Dermis microvascular lymphatic vessel endothelial cell (primary cell): ENCODE measurements around the gene POU2F1. TPM values are rescaled to one million over a fixed set of nuclear protein-coding genes. Genes with fewer than 3 reads are reported as not detected.
"Not testable (repeated sequence)": the region's sequence is repeated elsewhere in the genome, so short reads cannot be mapped to it uniquely, and the experiment has no call there.

ENCODE experiments used
- DNase-seq, 2 donors: peaks; one replicate each; pipeline versions ENCODE4 v3.0.0 to v3.0.0-alpha.2; 2010; ENCODE audit warnings: low read depth in 2 of 2
- total RNA-seq: library from RNA; depleted of rRNA; stranded (reverse); fragments of >200 nt; gene quantifications from 2 replicates; pipeline ENCODE4 v1.2.1, GENCODE V29; 2014

The POU2F1 gene
- total RNA-seq, 1 donor from 2014 or later, result 4.2 TPM

GRCh38 chr1:167230437-167230836 lies 9.8 kb downstream of the POU2F1 start:
- DNase-seq, result no peak

GRCh38 chr1:167231873-167232450 lies 11.3 kb downstream of the POU2F1 start:
- DNase-seq, result no peak

DNA sequence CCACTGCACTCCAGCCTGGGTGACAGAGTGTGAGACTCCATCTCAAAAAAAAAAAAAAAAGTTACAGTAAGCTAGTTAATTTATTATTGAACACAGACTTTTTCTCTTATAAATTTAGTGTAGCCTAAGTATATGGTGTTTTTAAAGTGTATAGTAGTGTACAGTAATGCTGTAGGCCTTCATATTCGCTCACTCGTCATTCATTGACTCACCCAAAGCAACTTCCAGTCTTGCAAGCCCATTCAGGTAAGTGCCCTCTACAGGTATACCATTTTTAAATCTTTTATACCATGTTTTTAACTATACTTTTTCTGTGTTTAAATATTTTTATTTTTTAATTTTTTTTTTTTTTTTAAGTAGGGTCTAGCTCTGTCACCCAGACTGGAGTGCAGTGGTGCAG lies 12.1 kb downstream of the POU2F1 start:
- no peak for DNase-seq

GRCh38 chr1:167233373-167233772 lies 12.7 kb downstream of the POU2F1 start:
- no peak for DNase-seq

- no peak for DNase-seq
Measured at GRCh38 chr1:167237000-167237399, 16.3 kb downstream of the POU2F1 start.

GRCh38 chr1:167238713-167239112 lies 18.0 kb downstream of the POU2F1 start:
- DNase-seq, result no peak

DNA sequence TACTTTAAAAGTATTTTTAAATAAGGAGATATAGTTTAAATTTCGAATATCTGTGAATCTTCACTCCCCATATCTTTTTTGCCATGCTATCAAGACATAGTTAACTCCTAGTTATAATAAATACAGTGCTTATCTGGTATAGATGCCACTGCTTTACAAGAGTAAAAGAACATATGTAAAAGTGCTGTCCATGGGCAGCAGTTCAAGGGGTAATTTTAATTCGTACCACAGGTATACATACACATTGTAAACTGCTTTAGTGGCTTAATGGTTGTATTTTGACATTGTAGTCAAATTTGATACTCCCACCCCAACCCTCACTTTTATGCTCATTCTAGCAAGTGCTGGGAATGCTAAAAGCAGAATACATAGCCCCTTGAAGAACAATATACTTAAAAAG lies 18.6 kb downstream of the POU2F1 start:
- DNase-seq, result no peak

GRCh38 chr1:167244244-167244643 lies 23.6 kb downstream of the POU2F1 start:
- DNase-seq, result no peak

DNA sequence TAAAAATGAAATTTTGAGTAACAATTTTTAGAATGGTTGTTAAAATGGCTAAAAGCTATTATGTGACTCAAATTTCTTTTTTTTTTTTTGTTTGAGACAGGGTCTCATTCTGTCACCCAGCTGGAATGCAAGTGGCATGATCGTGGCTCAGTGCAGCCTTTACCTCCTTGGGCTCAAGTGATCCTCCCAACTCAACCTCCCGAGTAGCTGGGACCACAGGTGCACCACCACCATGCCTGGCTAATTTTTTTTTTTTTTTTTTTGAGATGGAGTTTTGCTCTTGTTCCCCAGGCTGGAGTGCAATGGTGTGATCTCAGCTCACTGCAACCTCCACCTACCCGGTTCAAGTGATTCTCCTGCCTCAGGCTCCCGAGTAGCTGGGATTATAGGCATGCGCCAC lies 24.5 kb downstream of the POU2F1 start:
- DNase-seq, result not testable (repeated sequence)

DNA sequence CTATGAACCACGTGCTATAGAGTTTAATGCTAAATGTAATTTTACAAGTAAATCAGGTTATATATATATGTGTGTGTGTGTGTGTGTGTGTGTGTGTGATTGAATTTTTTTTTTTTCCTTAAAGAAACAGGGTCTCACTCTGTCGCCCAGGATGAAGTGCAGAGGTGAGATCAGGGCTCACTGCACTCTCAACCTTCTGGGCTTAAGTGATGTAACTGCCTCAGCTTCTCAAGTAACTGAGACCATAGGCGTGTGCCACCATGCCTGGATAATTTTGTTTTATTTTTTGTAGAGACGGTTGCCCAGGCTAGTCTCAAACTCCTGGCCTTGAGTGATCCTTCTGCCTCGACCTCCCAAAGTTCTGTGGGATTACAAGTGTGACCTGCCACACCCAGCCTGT lies 26.3 kb downstream of the POU2F1 start:
- no peak for DNase-seq

- DNase-seq, result no peak
Measured at GRCh38 chr1:167247754-167248153, 27.1 kb downstream of the POU2F1 start.

GRCh38 chr1:167248707-167249642 lies 28.3 kb downstream of the POU2F1 start:
- DNase-seq, result no peak

- DNase-seq, result no peak
Measured at GRCh38 chr1:167249702-167250101, 29.0 kb downstream of the POU2F1 start.

- no peak for DNase-seq
Measured at GRCh38 chr1:167250482-167250881, 29.8 kb downstream of the POU2F1 start.

- DNase-seq, result no peak
Measured at GRCh38 chr1:167251472-167251871, 30.8 kb downstream of the POU2F1 start.

DNA sequence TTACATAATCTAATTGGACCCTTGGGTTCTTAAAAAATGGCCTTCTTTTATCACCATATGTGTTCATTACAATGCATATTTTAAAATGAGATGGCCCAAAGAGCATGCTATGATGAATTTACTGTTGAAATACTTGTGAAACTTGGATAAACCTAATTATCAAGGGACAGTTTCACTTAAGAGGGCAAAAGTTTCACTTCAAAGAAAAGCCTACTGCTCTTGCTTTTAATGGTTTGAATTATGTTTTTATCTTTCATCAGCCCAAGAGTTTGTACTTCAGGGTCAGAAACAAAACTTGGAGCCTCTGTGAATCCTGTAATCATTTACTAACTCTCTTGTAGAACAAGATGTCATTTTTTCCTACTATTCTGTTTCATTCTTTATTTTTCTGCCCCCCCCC lies 32.3 kb downstream of the POU2F1 start:
- no peak for DNase-seq

GRCh38 chr1:167258858-167259257 lies 38.2 kb downstream of the POU2F1 start:
- no peak for DNase-seq

- DNase-seq, result no peak
Measured at GRCh38 chr1:167262836-167263235, 42.1 kb downstream of the POU2F1 start.

GRCh38 chr1:167263344-167263743 lies 42.7 kb downstream of the POU2F1 start:
- no peak for DNase-seq

- DNase-seq, result no peak
Measured at GRCh38 chr1:167263819-167264464, 43.3 kb downstream of the POU2F1 start.

DNA sequence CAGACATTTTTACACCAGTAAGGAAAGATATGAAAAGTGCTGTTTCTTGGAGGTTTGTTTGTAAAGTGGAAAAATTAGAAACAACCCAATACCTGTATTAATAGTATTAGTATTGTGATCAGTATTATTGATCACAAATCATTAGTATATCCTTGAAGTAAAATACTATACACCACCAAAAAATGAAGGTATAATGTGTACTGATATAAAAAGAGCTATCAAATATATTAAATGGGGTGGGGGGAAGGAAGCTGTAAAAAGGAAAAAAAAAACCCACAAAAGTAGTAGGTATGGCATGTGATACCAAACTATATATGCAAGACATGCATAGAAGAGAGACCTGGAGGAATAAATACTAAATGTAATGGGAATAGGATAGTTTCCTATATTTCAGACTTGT lies 46.3 kb downstream of the POU2F1 start:
- no peak for DNase-seq

DNA sequence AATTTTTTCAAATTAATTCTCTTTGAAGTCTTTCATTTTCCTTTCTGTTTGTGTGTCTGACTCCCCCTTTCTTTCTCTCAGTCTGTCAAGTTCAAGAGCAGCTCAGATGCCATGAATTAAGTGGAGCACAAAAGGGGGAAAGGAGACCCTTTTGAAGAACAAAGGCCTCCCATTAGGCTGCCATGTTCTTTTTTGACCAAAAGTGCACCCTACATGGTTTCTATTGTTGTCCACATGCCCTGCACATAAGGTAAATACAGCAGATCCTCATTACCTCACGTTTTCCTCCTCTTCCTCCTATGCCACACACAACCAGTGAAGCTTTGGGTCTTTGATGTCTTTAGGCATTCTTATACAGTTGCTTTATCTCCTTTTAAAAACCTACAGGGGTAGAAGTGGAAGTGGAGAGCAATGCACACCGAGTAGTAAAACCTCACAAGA lies 47.7 kb downstream of the POU2F1 start:
- no peak for DNase-seq
